Mucosa of rectum (tissue), 2 donors: ENCODE data around the gene MORN5.

Source experiments
- H3K27ac ChIP-seq, 2 donors: one replicate each; pipeline ENCODE4 v1.7.0; 2013; ENCODE audit warnings: inconsistent platforms in 2 of 2, low read depth in 2 of 2, low read length in 2 of 2
- H3K27me3 ChIP-seq, 2 donors: one replicate each; pipeline ENCODE4 v1.7.0; 2013; ENCODE audit warnings: low read length in 2 of 2; ENCODE audit not compliant: control insufficient read depth in 2 of 2, insufficient read depth in 2 of 2
- H3K36me3 ChIP-seq, 2 donors: one replicate each; pipeline ENCODE4 v1.7.0; 2013; ENCODE audit warnings: low read length in 2 of 2; ENCODE audit not compliant: control insufficient read depth in 2 of 2, insufficient read depth in 2 of 2
- H3K4me1 ChIP-seq, 2 donors: one replicate each; pipeline ENCODE4 v1.7.0; 2013; ENCODE audit warnings: low read length in 2 of 2, mild to moderate bottlenecking in 1 of 2; ENCODE audit not compliant: control insufficient read depth in 2 of 2, insufficient read depth in 2 of 2
- H3K4me3 ChIP-seq, 2 donors: one replicate each; pipeline ENCODE4 v1.7.0; 2013; ENCODE audit warnings: low read length in 2 of 2
- H3K9ac ChIP-seq, 2 donors: one replicate each; pipeline ENCODE4 v1.7.0; 2013; ENCODE audit warnings: low read length in 2 of 2, low read depth in 1 of 2, mild to moderate bottlenecking in 1 of 2
- H3K9me3 ChIP-seq, 2 donors: one replicate each; pipeline ENCODE4 v1.7.0; 2013; ENCODE audit warnings: low read length in 2 of 2; ENCODE audit not compliant: control insufficient read depth in 2 of 2
- donor health status: healthy.
- donor health status: Normal muscosa, but diverticular disease.

MORN5 gene

DNA sequence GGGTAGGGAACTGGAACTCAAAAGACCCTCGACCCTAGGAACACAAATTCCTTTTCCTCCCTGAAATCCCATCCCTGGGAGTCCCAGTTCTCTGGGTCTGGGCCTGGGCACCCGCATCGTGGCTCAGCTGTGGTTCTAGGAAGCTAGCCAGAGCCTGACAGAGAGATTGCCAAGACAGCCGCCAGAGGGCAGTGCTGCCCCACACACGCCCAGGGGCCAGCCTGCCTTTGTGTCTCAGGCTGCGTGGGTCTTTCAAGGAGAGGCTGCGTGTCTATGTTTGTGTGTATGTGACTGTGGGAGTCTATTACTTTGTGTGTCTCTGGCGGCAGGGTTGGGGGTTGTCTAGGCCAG lies 34.6 kb upstream of the MORN5 start:
- Histone ChIP-seq H3K9ac (no peak overlapping the region), H3K36me3 (no peaks in the 10 kb centered on the region), H3K27ac (no peak overlapping the region), H3K4me3 (no peak overlapping the region), H3K9me3 (no peaks in the 10 kb centered on the region), H3K4me1 (peaks cover 0 to 7% of the 10 kb centered on the region in 2 donors), H3K27me3 (peaks cover 14 to 17% of the 10 kb centered on the region in 2 donors)

DNA sequence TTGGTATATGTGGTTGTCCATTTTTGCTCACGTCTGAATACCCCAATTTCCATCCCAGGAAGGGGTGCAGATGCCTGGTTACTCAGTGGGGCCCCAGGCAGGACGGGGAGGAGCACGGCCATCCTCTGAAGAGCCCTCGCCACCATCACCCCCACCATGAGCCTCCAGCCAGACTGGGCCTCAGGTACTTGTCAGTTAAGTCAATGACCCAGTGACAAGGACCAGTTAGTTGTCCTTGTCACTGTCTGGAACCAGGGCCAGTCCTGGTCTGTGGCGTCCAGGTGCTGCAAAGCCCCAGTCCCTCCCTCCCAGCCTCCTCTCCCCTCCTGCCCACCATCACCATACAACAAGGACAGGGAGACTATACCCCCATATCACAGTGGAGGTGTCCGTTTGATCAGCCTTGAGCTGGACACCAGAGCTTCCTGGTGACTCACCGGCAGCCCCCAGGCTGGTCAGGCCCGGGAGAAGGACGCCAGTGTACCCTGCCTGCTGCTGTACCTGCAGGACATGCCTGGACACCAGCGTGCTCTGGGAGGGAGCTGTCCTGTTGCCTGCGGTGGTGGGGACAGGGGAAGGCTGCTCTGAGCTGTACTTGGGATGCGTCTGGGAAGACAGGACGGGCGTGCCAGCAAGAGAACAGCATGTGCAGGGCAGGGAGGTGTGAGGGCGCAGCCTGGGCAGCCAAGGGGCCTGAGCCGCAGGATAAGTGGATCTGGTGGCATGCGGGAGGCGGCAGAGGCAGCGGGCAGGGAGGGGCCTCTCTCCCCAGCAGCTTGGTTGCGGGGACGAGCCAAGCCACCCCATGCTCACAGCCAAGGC lies 34.0 kb upstream of the MORN5 start:
- Histone ChIP-seq H3K9me3 (no peaks in the 10 kb centered on the region), H3K36me3 (no peaks in the 10 kb centered on the region), H3K9ac (no peak overlapping the region), H3K27ac (no peak overlapping the region), H3K4me3 (no peak overlapping the region), H3K4me1 (peaks cover 0 to 7% of the 10 kb centered on the region in 2 donors), H3K27me3 (peaks cover 14 to 17% of the 10 kb centered on the region in 2 donors)

- no peak overlapping the region for H3K9ac ChIP-seq
- peaks cover 0 to 7% of the 10 kb centered on the region in 2 donors for H3K4me1 ChIP-seq
- no peak overlapping the region for H3K4me3 ChIP-seq
- no peaks in the 10 kb centered on the region for H3K36me3 ChIP-seq
- no peaks in the 10 kb centered on the region for H3K9me3 ChIP-seq
- peaks cover 17 to 18% of the 10 kb centered on the region in 2 donors for H3K27me3 ChIP-seq
- H3K27ac ChIP-seq: no peak overlapping the region
Observed at GRCh38 chr9:122126331-122127261, 33.1 kb upstream of the MORN5 start.

GRCh38 chr9:122127396-122127798 lies 32.3 kb upstream of the MORN5 start:
- H3K27me3 ChIP-seq: peaks cover 17 to 18% of the 10 kb centered on the region in 2 donors
- no peak overlapping the region for H3K4me3 ChIP-seq

GRCh38 chr9:122128007-122128968 lies 31.4 kb upstream of the MORN5 start:
- Histone ChIP-seq H3K27me3 (peaks cover 17 to 18% of the 10 kb centered on the region in 2 donors), H3K9ac (no peak overlapping the region), H3K4me3 (no peak overlapping the region), H3K27ac (no peak overlapping the region), H3K36me3 (no peaks in the 10 kb centered on the region), H3K9me3 (no peaks in the 10 kb centered on the region), H3K4me1 (peaks cover 0 to 7% of the 10 kb centered on the region in 2 donors)

More at GRCh38 chr9:122127396-122127798, 32.3 kb upstream of the MORN5 start:
- no peaks in the 10 kb centered on the region for H3K9me3 ChIP-seq
- no peaks in the 10 kb centered on the region for H3K36me3 ChIP-seq
- peaks cover 0 to 7% of the 10 kb centered on the region in 2 donors for H3K4me1 ChIP-seq
- H3K9ac ChIP-seq: no peak overlapping the region
- no peak overlapping the region for H3K27ac ChIP-seq

DNA sequence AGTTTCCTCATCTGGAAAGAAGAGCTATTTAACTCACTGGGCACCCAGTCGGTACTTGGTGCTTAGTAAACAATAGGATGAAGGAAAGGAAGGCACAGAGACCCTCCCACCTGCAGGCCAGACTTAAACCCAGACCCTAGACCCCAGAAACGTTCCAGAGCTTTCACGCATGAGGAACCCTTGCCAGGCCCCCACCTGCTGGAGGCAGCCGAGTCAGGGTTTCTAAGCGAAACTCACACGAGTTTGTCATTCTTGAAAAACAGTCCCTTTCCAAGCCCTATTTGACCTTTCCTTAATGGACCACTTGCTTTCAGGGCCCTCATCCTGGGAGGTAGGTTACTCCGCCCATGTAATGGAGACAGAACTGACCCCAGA lies 30.8 kb upstream of the MORN5 start:
- Histone ChIP-seq H3K36me3 (no peaks in the 10 kb centered on the region), H3K4me3 (no peak overlapping the region), H3K27ac (no peak overlapping the region), H3K4me1 (peaks cover 0 to 7% of the 10 kb centered on the region in 2 donors), H3K27me3 (peaks cover 17 to 18% of the 10 kb centered on the region in 2 donors), H3K9ac (no peak overlapping the region), H3K9me3 (no peaks in the 10 kb centered on the region)

- Histone ChIP-seq H3K36me3 (no peaks in the 10 kb centered on the region), H3K9me3 (no peaks in the 10 kb centered on the region), H3K27ac (no peak overlapping the region), H3K4me1 (peaks cover 0 to 7% of the 10 kb centered on the region in 2 donors), H3K9ac (no peak overlapping the region), H3K4me3 (no peak overlapping the region), H3K27me3 (peaks cover 17 to 18% of the 10 kb centered on the region in 2 donors)
Observed at GRCh38 chr9:122129969-122130368, 29.7 kb upstream of the MORN5 start.

- Histone ChIP-seq H3K27me3 (peaks cover 10 to 11% of the 10 kb centered on the region in 2 donors), H3K4me3 (no peak overlapping the region), H3K27ac (no peak overlapping the region), H3K4me1 (peaks cover 0 to 7% of the 10 kb centered on the region in 2 donors), H3K9me3 (no peaks in the 10 kb centered on the region), H3K36me3 (no peaks in the 10 kb centered on the region), H3K9ac (no peak overlapping the region)
Observed at GRCh38 chr9:122130837-122131236, 28.9 kb upstream of the MORN5 start.

DNA sequence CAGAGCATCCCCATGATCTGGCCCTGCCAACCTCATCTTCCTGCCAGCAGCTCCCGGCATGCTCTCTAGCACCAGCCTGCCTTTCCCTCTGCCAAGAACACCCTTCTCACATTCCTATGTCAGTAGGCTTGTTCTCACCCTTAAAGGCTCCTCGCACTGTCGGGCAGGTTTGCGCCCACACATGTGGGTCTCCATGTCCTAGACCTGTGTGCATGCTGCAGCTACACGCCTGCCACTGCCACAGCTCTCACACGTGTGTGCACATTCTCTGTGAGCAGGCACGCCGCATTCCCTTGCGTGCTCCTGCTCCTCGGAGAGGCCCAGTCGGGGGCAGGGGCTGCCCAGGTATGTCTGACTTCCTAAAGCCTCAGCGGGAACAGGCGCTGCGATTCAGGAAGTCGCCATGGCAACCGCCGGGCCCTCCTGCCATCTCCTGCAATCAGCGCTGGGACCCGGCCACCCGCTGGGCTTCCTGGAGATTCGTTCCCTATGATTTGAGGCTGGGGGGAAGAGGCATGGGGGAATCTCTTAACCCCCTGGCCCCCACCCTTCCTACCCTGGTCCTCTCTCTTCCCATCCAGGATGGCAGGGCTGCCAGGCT lies 28.2 kb upstream of the MORN5 start:
- peaks cover 0 to under 1% of the 10 kb centered on the region in 2 donors for H3K4me1 ChIP-seq
- no peaks in the 10 kb centered on the region for H3K9me3 ChIP-seq
- H3K4me3 ChIP-seq: no peak overlapping the region
- no peak overlapping the region for H3K9ac ChIP-seq
- H3K27ac ChIP-seq: no peak overlapping the region
- H3K27me3 ChIP-seq: peaks cover 4% of the 10 kb centered on the region in 2 donors
- H3K36me3 ChIP-seq: no peaks in the 10 kb centered on the region
